HepG2 (cell line): ENCODE measurements around the gene COL5A1. TPM values are rescaled to one million over a fixed set of nuclear protein-coding genes. Genes with fewer than 3 reads are reported as not detected.

ENCODE experiments used
- ATAC-seq: fragments of 200-7000 bp; cut with Tn5 transposase; 3 replicates; pipeline ENCODE4 v1.9.1; 2020; ENCODE audit warnings: mild to moderate bottlenecking, moderate library complexity
- BruUV-seq: library from RNA; stranded (reverse); fragments of 400-500 nt; replicated peaks from 2 replicates; lab custom pipeline; 2021; lab: Mats Ljungman, UMichigan
- CTCF ChIA-PET: fragments of 300-600 bp; formaldehyde crosslinking; extraction: SDS; loops from one replicate; lab custom pipeline; 2021; ENCODE audit warnings: low total read pairs, inconsistent platforms, low intra/inter-chr PET ratio; lab: Yijun Ruan, JAX
- POLR2A ChIA-PET: fragments of 350-600 bp; sonication (Branson Sonifier 250); formaldehyde crosslinking; loops from one replicate; lab custom pipeline; 2020; ENCODE audit warnings: antibody characterized with exemption, inconsistent platforms; lab: Yijun Ruan, JAX
- DNase-seq: peaks from one replicate; pipeline ENCODE4 v3.0.0-alpha.2; 2015; ENCODE audit warnings: low spot score
- FAIRE-seq: peaks from 3 replicates; lab custom pipeline; 2011; peaks lifted over from hg19 to GRCh38; lab: Jason Lieb, UNC
- H2AFZ ChIP-seq: one replicate; pipeline ENCODE4 v1.6.1; 2011; ENCODE audit warnings: low read length, inconsistent platforms
- H3K27ac ChIP-seq: fragments of 300-600 bp; 3 replicates; pipeline ENCODE4 v1.8.0; 2011; ENCODE audit warnings: mixed run types, mild to moderate bottlenecking, mixed read lengths, low read length, inconsistent platforms; ENCODE audit not compliant: insufficient read depth; ENCODE audit errors: extremely low read length
- H3K27me3 ChIP-seq, 2 experiments: fragments of 200-600 bp in 1 of 2; 2 replicates in 1 of 2; 3 replicates in 1 of 2; pipeline versions ENCODE4 v1.6.0 to v1.8.0; 2011; ENCODE audit warnings: low read length in 2 of 2, mild to moderate bottlenecking in 2 of 2, moderate library complexity in 2 of 2, inconsistent platforms in 1 of 2; ENCODE audit not compliant: insufficient read depth in 2 of 2, control insufficient read depth in 1 of 2
- H3K36me3 ChIP-seq, 2 experiments: fragments of 200-600 bp in 1 of 2; replicated peaks in 1 of 2; 2 replicates in 1 of 2; 3 replicates in 1 of 2; pipeline versions ENCODE4 v1.5.1 to v1.8.0; 2011; ENCODE audit warnings: low read length in 2 of 2, inconsistent platforms in 1 of 2; ENCODE audit not compliant: insufficient read depth in 2 of 2, control insufficient read depth in 1 of 2
- H3K4me1 ChIP-seq: 2 replicates; pipeline ENCODE4 v1.5.1; 2012; ENCODE audit warnings: low read length, inconsistent platforms; ENCODE audit not compliant: insufficient read depth
- H3K4me2 ChIP-seq: 2 replicates; pipeline ENCODE4 v1.6.0; 2011; ENCODE audit warnings: low read depth, low read length, inconsistent platforms
- H3K4me3 ChIP-seq, 3 experiments: fragments of 200-600 bp in 1 of 3; sonication (generic), shearing (Covaris generic) in 1 of 3; replicated peaks in 1 of 3; 2 replicates each; pipeline ENCODE4 v1.5.1; 2011 to 2016; ENCODE audit warnings: low read length in 3 of 3, inconsistent platforms in 2 of 3, low read depth in 2 of 3, mild to moderate bottlenecking in 2 of 3, control low read depth in 1 of 3, mixed read lengths in 1 of 3; ENCODE audit not compliant: insufficient read depth in 1 of 3
- H3K79me2 ChIP-seq: one replicate; pipeline ENCODE4 v1.6.1; 2011; ENCODE audit warnings: low read length, inconsistent platforms; ENCODE audit not compliant: insufficient read depth
- H3K9ac ChIP-seq: 2 replicates; pipeline ENCODE4 v1.6.0; 2011; ENCODE audit warnings: mild to moderate bottlenecking, low read depth, low read length, inconsistent platforms; ENCODE audit not compliant: insufficient read depth
- H3K9me3 ChIP-seq: 2 replicates; pipeline ENCODE4 v1.5.1; 2012; ENCODE audit warnings: mild to moderate bottlenecking, low read length
- H4K20me1 ChIP-seq: 2 replicates; pipeline ENCODE4 v1.6.0; 2011; ENCODE audit warnings: inconsistent platforms, mild to moderate bottlenecking, low read length, moderate library complexity; ENCODE audit not compliant: insufficient read depth
- DNMT3B ChIP-seq: conservative IDR thresholded peaks from 2 replicates; pipeline ENCODE4 v1.6.1; 2016; ENCODE audit warnings: missing biosample characterization, control low read depth
- HMG20A ChIP-seq: IDR thresholded peaks from 2 replicates; pipeline ENCODE4 v1.6.1; 2016; ENCODE audit warnings: borderline replicate concordance
- KMT2B ChIP-seq: IDR thresholded peaks from 2 replicates; pipeline ENCODE4 v1.6.1; 2016; ENCODE audit warnings: missing genetic modification reagents, missing compliant biosample characterization
- MAX ChIP-seq: IDR thresholded peaks from 2 replicates; pipeline ENCODE4 v1.6.1; 2012; ENCODE audit warnings: inconsistent platforms
- ZNF275 ChIP-seq: sonication (generic); formaldehyde crosslinking; IDR thresholded peaks from 2 replicates; pipeline ENCODE4 v1.8.0; 2022; ENCODE audit warnings: missing genetic modification reagents, mild to moderate bottlenecking, inconsistent platforms, borderline replicate concordance
- ZNF496 ChIP-seq: sonication (generic); formaldehyde crosslinking; IDR thresholded peaks from 2 replicates; pipeline ENCODE4 v1.8.1; 2023; ENCODE audit warnings: mild to moderate bottlenecking, moderate library complexity, missing genetic modification reagents; ENCODE audit not compliant: insufficient replicate concordance
- ZNF616 ChIP-seq: sonication (generic); formaldehyde crosslinking; IDR thresholded peaks from 2 replicates; pipeline ENCODE4 v1.5.0; 2020; ENCODE audit warnings: low read depth, mild to moderate bottlenecking, missing genetic modification reagents
- WGBS: methylation state at CpG from one replicate; pipeline ENCODE4 v1.1.6; 2017; ENCODE audit warnings: low lambda C conversion rate; 5-methylcytosine and 5-hydroxymethylcytosine counted together
- in situ Hi-C: cut with HindIII; loops from 2 replicates; pipeline ENCODE4 v1.10.0; 2017; ENCODE audit warnings: low pct_unique_long_range_greater_than_20kb; ENCODE audit not compliant: extremely low pct_ligation_motif_present
- intact Hi-C: fragments of 100-400 bp; cut with micrococcal nuclease; formaldehyde crosslinking; loops from one replicate; pipeline ENCODE4 v1.10.0; 2022; ENCODE audit not compliant: unreplicated experiment
- polyA plus RNA-seq, 8 experiments: library from polyadenylated mRNA; depleted of rRNA in 3 of 8; stranded (reverse) in 7 of 8; unstranded in 1 of 8; fragments of >200 nt; fragmentation: Illumina TruSeq in 4 of 8; extraction: Trizol in 4 of 8; gene quantifications; 2 replicates each; pipeline versions ENCODE4 v1.2.1 to v1.2.3, GENCODE V29; 2011 to 2016; ENCODE audit warnings: low read depth in 4 of 8, missing spikeins in 1 of 8, mixed read lengths in 1 of 8; ENCODE audit not compliant: insufficient read depth in 1 of 8
- total RNA-seq, 5 experiments: library from RNA; depleted of rRNA; stranded (reverse); fragments of >200 nt; fragmentation: Illumina TruSeq; extraction: Trizol; gene quantifications; 2 replicates each; pipeline ENCODE4 v1.2.3, GENCODE V29; 2016; ENCODE audit warnings: low read depth in 1 of 5

The COL5A1 gene
- total and polyA plus RNA-seq, 2 of the 13 experiments (the other 11 are each of a cell fraction or from before 2014, with no cell fraction given), result not detected

- no TSS peak for BruUV-seq
- Histone ChIP-seq H3K4me3 (no peak overlapping the region), H3K4me2 (no peak overlapping the region), H3K27me3 (peaks cover 17 to 90% of the 10 kb centered on the region in 2 experiments; a peak in 4 of 5 replicates), H3K27ac (no peak overlapping the region), H3K9me3 (no peaks in the 10 kb centered on the region), H3K9ac (no peak overlapping the region), H3K79me2 (no peaks in the 10 kb centered on the region), H2AFZ (no peak overlapping the region), H3K36me3 (no peaks in the 10 kb centered on the region), H3K4me1 (no peaks in the 10 kb centered on the region), H4K20me1 (no peaks in the 10 kb centered on the region; the same call in 1 of the 2 replicates)
- DNase-seq, result no peak
- TF ChIP-seq ZNF616 (no peak), KMT2B (CRISPR knock-in tag) (no peak), MAX (no peak), DNMT3B (CRISPR knock-in tag) (no peak), ZNF275 (CRISPR knock-in tag) (no peak), ZNF496 (CRISPR knock-in tag) (no peak), HMG20A (CRISPR knock-in tag) (no peak)
- CTCF ChIA-PET, result no interaction called here
- WGBS, result 7% methylated on average over 8 of the region's 10 CpGs
- FAIRE-seq, result no peak
- in situ Hi-C loops, result no loop called here
- POLR2A ChIA-PET, result no interaction called here
- intact Hi-C loops, result no loop called here
- ATAC-seq, result no peak
Observed at GRCh38 chr9:134774410-134774809, 132.8 kb downstream of the COL5A1 start.
